GM19099 (cell line): ENCODE data around the gene FNDC11.
A peak's percentile ranks its signal among the peaks of the same experiment; 100 is the strongest.

Source experiments
- POLR2A ChIP-seq: IDR thresholded peaks from 3 replicates; pipeline ENCODE4 v1.6.1; 2011; ENCODE audit warnings: low read depth; ENCODE audit not compliant: insufficient read length; ENCODE audit errors: extremely low read depth

The FNDC11 gene

GRCh38 chr20:63533871-63534393 is 20.0 kb upstream of the FNDC11 start:
- TF ChIP-seq POLR2A: no peak

- TF ChIP-seq POLR2A: no peak
Measured at GRCh38 chr20:63534427-63534830, 19.5 kb upstream of the FNDC11 start.

DNA sequence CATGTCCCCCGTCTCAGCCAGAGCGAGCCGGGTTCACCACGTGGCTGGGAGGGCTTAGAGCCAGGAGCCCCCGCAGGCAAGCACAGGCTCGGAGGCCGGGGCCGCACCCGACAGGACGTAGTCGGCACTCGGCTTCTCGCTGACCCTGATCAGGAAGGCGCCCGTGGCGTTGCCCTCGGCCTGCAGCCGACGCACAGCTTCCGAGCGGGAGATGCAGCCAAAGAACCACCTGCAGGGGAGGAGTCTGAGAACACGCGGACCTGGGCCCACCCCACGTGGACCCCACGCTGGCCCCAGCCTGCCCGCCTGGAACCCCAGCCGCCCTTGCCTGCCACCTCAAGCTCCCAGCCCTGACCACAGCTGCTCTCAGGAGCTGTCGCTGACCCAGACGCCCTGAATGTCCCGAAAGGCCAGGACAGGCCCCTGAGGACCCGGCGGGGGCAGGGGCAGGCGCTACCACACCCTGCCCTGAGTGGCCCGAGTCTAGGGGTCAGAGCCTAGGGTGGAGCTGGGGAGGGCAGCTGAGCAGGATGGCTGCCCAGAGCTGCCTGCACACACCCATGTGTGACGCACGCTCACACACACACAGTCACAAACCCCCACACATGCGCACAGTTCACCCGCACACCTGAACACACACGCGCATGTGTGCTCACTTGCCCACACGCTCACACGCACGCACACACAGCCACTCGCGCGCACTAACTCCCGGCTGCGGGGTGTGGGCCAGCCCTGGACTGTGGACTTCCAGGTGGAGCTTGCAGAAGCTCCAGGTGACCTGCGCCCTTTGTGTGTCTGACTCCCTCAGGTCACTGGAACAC is 18.9 kb upstream of the FNDC11 start:
- no peak for TF ChIP-seq POLR2A

GRCh38 chr20:63536241-63536977 is 17.6 kb upstream of the FNDC11 start:
- no peak for TF ChIP-seq POLR2A

DNA sequence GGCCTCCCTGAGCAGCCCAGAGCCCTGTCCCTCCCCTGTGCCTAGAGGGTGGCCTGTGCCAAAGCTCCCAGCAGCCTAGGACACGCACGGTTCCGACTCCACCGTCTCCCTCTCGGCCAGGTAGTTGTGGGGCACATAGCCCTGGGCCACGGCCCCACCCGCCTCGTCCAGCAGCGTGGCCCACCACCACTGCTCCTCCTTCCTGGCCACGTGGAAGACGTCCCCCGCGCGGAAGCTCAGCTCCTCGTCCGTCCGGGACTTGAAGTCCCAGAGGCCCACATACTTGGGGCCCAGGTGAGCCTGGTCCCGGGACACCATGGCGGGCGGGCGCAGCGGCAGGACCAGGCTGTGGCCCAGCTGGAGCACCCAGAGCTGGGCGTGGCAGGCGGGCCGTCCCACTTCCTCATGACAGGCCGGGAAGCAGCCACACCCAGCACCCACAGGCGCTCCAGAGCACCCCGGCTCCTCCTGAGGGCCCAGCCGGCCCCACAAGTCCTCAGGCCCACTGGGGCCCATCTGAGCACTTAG is 16.9 kb upstream of the FNDC11 start, which contains the start of gene PTK6:
Gene PTK6, minus strand, starts transcription at position 380 of the 528 bp plus-strand sequence. Its CDS starts 62 bp downstream, at position 318.
- no peak for TF ChIP-seq POLR2A

GRCh38 chr20:63537525-63538203 is 16.3 kb upstream of the FNDC11 start:
- peak; percentile 59 for TF ChIP-seq POLR2A

GRCh38 chr20:63538204-63539091 is 15.5 kb upstream of the FNDC11 start:
- no peak for TF ChIP-seq POLR2A

DNA sequence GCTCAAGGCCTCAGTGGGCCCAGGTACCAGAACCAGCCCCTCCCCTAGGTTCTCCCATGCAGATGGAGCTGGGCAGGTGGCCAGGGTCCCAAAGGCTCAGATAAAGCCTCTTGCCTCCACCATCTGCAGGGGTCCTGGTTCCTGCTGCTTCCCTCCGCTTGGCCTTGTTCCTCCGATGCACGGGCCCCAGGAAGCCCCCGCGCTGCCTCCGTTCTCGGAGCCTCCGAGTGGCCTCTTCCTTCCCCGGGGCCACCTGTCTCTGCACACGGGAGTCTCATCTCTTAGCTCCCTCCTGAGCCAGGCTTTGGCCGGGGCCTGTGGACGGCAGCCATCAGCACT is 14.9 kb upstream of the FNDC11 start:
- no peak for TF ChIP-seq POLR2A

DNA sequence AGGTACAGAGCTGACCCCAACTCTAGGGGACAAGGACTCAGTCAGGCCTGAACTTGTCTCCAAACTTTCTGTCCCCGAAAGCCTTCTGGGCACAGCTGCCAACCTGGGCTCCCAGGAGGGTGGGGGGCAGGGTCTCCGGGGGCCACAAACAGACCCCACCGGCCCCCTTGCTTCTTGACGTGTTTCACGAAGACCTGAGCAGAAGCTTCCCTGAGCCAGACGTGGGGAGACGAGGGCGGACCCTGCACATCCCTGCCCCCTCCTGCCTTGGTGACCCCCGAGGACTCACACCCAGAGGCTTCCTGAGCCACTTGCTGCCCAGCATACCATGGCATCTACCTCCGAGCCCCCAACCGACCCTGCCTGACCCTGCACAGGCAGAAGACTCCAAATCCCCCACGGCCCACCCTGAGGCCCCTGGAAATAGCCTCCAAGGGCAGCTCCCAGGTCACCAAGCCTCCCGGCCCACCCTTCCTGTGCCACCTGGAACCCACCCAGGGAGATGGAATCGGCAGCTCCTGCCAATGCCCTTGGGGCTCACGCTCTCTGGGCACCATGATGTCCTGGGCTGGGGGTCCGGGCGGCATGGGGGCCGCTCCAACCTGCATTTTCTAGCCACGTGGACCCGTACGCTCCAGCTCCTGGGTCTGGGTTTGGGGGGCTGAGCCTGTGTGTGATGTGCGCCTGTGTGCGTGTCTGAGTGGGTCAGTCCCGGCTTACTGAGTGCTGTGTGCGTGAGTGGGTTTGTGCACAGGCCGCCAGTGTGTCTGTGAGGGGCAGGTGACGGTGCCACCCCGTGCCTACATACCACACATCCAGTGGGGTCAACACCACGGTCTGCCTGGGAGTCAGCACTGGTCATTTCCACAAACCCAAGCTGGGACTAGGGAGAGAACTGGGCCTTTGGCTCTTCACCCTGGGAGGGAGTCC is 14.3 kb upstream of the FNDC11 start:
- TF ChIP-seq POLR2A: no peak

DNA sequence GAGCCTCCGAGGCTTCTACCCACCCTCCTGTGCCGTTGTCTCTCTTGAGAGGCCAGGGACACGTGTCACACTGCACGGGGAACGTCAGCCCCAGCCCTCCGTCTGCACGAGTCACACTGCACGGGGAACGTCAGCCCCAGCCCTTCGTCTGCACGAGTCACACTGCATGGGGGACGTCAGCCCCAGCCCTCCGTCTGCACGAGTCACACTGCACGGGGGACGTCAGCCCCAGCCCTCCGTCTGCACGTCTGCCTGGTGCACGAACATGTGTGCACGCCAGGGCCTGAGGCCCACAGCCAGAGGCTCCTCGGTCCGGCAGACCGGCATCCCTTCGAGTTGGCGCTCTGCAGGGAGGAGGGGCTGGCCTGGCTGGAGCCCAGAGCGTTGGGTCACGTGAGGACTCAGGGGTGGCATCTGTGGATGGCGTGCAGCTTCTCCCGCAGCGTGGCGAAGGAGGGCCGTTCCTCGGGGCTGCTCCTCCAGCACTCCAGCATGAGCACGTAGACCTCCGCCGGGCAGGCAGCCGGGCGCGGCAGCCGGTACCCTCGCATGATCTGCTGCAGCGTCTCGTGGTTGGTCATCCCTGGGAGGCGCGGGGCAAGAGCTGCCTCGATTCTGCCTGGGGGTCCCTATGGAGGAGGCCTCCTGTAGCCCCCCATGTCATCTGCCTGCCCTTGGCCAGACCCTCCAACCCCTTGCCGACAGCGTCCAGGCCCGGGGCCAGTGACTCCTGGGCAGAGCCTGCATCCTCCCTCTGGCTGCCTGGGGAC is 13.4 kb upstream of the FNDC11 start:
- no peak for TF ChIP-seq POLR2A

DNA sequence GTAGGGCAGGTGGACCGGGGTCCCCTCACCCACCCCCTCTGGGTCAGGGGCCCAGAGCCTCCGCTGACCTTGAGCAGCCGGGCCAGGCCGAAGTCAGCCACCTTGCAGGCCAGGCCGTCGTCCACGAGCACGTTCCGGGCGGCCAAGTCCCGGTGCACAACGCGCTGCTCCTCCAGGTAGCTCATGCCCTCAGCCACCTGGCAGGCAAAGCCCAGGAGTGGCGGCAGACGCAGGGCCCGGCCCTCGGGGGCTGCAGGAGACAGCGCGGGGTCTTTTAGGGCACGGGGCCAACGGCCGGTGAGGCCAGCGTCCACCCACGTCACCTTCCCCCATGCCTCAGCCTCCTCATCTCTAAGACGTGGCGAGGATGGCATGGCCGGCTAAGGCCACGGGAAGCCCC is 12.6 kb upstream of the FNDC11 start:
- no peak for TF ChIP-seq POLR2A

DNA sequence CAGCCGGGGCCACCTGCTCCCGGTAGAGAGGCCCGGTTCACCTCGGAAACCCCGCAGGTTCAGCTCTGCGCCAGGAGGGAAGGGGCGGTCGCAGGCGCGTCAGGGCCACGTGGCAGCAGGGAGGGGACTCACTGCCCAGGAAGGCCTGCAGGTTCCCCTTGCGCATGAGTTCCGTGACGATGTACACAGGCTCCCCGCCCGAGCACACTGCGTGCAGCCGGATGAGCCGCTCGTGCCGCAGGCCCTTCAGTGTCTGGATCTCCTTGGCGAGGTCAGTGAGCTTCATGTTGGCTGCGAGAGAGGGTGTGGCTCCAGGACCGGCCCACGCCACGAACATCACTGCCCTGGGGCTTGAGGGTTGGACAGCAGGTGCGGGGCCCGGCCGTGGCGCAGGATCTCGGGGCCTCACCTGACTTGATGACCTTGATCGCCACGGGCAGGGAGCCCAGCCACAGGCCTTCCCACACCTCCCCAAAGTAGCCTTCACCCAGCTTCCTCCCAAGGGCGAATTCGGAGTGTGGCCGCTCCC is 11.9 kb upstream of the FNDC11 start:
- TF ChIP-seq POLR2A: no peak
